H9 (cell line): ENCODE results near the gene AQP11. TPM values are rescaled to one million over a fixed set of nuclear protein-coding genes. Genes with fewer than 3 reads are reported as not detected.
"Not testable (repeated sequence)": the region's sequence is repeated elsewhere in the genome, so short reads cannot be mapped to it uniquely, and the experiment has no call there.

Experiments
- DNase-seq: peaks from one replicate; pipeline ENCODE4 v3.0.0-alpha.2; 2017
- H2AFZ ChIP-seq: one replicate; pipeline ENCODE4 v1.6.1; 2013; ENCODE audit warnings: mild to moderate bottlenecking, low read length, control low read depth, moderate library complexity
- H2AK5ac ChIP-seq: 2 replicates; pipeline ENCODE4 v1.6.1; 2013; ENCODE audit warnings: low read length, control low read depth, mixed read lengths; ENCODE audit not compliant: insufficient read length
- H2BK120ac ChIP-seq: one replicate; pipeline ENCODE4 v1.6.1; 2013; ENCODE audit warnings: low read depth, mild to moderate bottlenecking, low read length, control low read depth, inconsistent platforms; ENCODE audit not compliant: poor library complexity, severe bottlenecking
- H2BK12ac ChIP-seq: 2 replicates; pipeline ENCODE4 v1.6.1; 2013; ENCODE audit warnings: low read length, control low read depth, mixed read lengths, low read depth; ENCODE audit not compliant: insufficient read length
- H2BK15ac ChIP-seq: 2 replicates; pipeline ENCODE4 v1.6.1; 2013; ENCODE audit warnings: low read depth, low read length, control low read depth
- H2BK20ac ChIP-seq: one replicate; pipeline ENCODE4 v1.6.1; 2013; ENCODE audit warnings: low read depth, mild to moderate bottlenecking, low read length, control low read depth, inconsistent platforms; ENCODE audit not compliant: poor library complexity, severe bottlenecking
- H2BK5ac ChIP-seq: 2 replicates; pipeline ENCODE4 v1.6.1; 2013; ENCODE audit warnings: low read length, control low read depth, mixed read lengths; ENCODE audit not compliant: insufficient read length
- H3K14ac ChIP-seq: 2 replicates; pipeline ENCODE4 v1.6.1; 2013; ENCODE audit warnings: low read length, control low read depth; ENCODE audit not compliant: insufficient read depth
- H3K18ac ChIP-seq: 2 replicates; pipeline ENCODE4 v1.6.1; 2013; ENCODE audit warnings: low read depth, mild to moderate bottlenecking, mixed read lengths, low read length, control low read depth; ENCODE audit not compliant: insufficient read length
- H3K23ac ChIP-seq: 2 replicates; pipeline ENCODE4 v1.6.1; 2013; ENCODE audit warnings: low read length, control low read depth, mixed read lengths, low read depth; ENCODE audit not compliant: insufficient read length
- H3K23me2 ChIP-seq: 2 replicates; pipeline ENCODE4 v1.6.1; 2013; ENCODE audit warnings: low read depth, mild to moderate bottlenecking, mixed read lengths, low read length, control low read depth; ENCODE audit not compliant: insufficient read length, poor library complexity, severe bottlenecking
- H3K27ac ChIP-seq: 2 replicates; pipeline ENCODE4 v1.5.1; 2013; ENCODE audit warnings: low read length, control low read depth, mixed read lengths, low read depth; ENCODE audit not compliant: insufficient read length
- H3K27me3 ChIP-seq: 2 replicates; pipeline ENCODE4 v1.6.1; 2013; ENCODE audit warnings: low read length, control low read depth, inconsistent platforms; ENCODE audit not compliant: insufficient read depth
- H3K4ac ChIP-seq: 2 replicates; pipeline ENCODE4 v1.6.1; 2013; ENCODE audit warnings: low read depth, mild to moderate bottlenecking, control low read depth, inconsistent platforms, low read length, moderate library complexity
- H3K4me1 ChIP-seq: 2 replicates; pipeline ENCODE4 v1.6.1; 2013; ENCODE audit warnings: low read length, control low read depth, inconsistent platforms; ENCODE audit not compliant: insufficient read depth
- H3K4me2 ChIP-seq: 2 replicates; pipeline ENCODE4 v1.6.1; 2013; ENCODE audit warnings: low read length, control low read depth, mixed read lengths; ENCODE audit not compliant: insufficient read length, insufficient read depth
- H3K56ac ChIP-seq: 2 replicates; pipeline ENCODE4 v1.6.1; 2013; ENCODE audit warnings: low read depth, mild to moderate bottlenecking, mixed read lengths, low read length, control low read depth; ENCODE audit not compliant: insufficient read length
- H3K79me1 ChIP-seq: 2 replicates; pipeline ENCODE4 v1.6.1; 2013; ENCODE audit warnings: low read depth, mild to moderate bottlenecking, moderate library complexity, low read length, control low read depth, inconsistent platforms; ENCODE audit not compliant: insufficient read depth, poor library complexity, severe bottlenecking
- H3K79me2 ChIP-seq: 2 replicates; pipeline ENCODE4 v1.6.1; 2013; ENCODE audit warnings: low read length, control low read depth, inconsistent platforms; ENCODE audit not compliant: insufficient read depth
- H3K9ac ChIP-seq: 2 replicates; pipeline ENCODE4 v1.6.1; 2013; ENCODE audit warnings: low read length, control low read depth, mixed read lengths; ENCODE audit not compliant: insufficient read length; ENCODE audit errors: extremely low read depth
- H3K9me3 ChIP-seq: one replicate; pipeline ENCODE4 v1.6.1; 2013; ENCODE audit warnings: low read depth, low read length, inconsistent platforms; ENCODE audit not compliant: control insufficient read depth
- H3T11ph ChIP-seq: one replicate; pipeline ENCODE4 v1.6.1; 2013; ENCODE audit warnings: mild to moderate bottlenecking, low read length, control low read depth, inconsistent platforms
- H4K20me1 ChIP-seq: one replicate; pipeline ENCODE4 v1.6.1; 2013; ENCODE audit not compliant: control insufficient read depth, insufficient read length, insufficient read depth
- H4K5ac ChIP-seq: 2 replicates; pipeline ENCODE4 v1.6.1; 2013; ENCODE audit warnings: low read depth, mild to moderate bottlenecking, mixed read lengths, low read length, control low read depth; ENCODE audit not compliant: insufficient read length
- H4K8ac ChIP-seq: replicated peaks from 2 replicates; pipeline ENCODE4 v1.6.1; 2013; ENCODE audit warnings: low read length, control low read depth, mixed read lengths, low read depth; ENCODE audit not compliant: insufficient read length
- H4K91ac ChIP-seq: 2 replicates; pipeline ENCODE4 v1.6.1; 2013; ENCODE audit warnings: low read depth, mild to moderate bottlenecking, moderate library complexity, mixed read lengths, low read length, control low read depth; ENCODE audit not compliant: insufficient read length
- H3K27ac Mint-ChIP-seq, 3 experiments: 2 replicates in 2 of 3; 3 replicates in 1 of 3; pipeline ENCODE4 v1.8.0; 2020 to 2021; ENCODE audit warnings: mixed read lengths in 3 of 3, mild to moderate bottlenecking in 1 of 3, moderate library complexity in 1 of 3
- H3K27me3 Mint-ChIP-seq: 2 replicates; pipeline ENCODE4 v1.8.0; 2021; ENCODE audit warnings: low read depth, mild to moderate bottlenecking, moderate library complexity, mixed read lengths
- H3K36me3 Mint-ChIP-seq, 3 experiments: 2 replicates in 2 of 3; 3 replicates in 1 of 3; pipeline ENCODE4 v1.8.0; 2020 to 2021; ENCODE audit warnings: low read depth in 3 of 3, mixed read lengths in 3 of 3; ENCODE audit not compliant: insufficient read depth in 1 of 3
- H3K4me1 Mint-ChIP-seq, 2 experiments: 2 replicates each; pipeline ENCODE4 v1.8.0; 2020; ENCODE audit warnings: mixed read lengths in 2 of 2
- H3K4me3 Mint-ChIP-seq, 2 experiments: 2 replicates in 1 of 2; 3 replicates in 1 of 2; pipeline ENCODE4 v1.8.0; 2020 to 2021; ENCODE audit warnings: mild to moderate bottlenecking in 2 of 2, mixed read lengths in 2 of 2, moderate library complexity in 1 of 2
- H3K9me3 Mint-ChIP-seq, 2 experiments: 2 replicates in 1 of 2; 3 replicates in 1 of 2; pipeline ENCODE4 v1.8.0; 2020; ENCODE audit warnings: mild to moderate bottlenecking in 2 of 2, mixed read lengths in 2 of 2, moderate library complexity in 1 of 2
- WGBS: extraction: QIAGEN DNeasy Blood & Tissue Kit; methylation state at CpG from one replicate; pipeline ENCODE4 v1.1.7; 2013; ENCODE audit warnings: missing lambda C conversion rate, low lambda C conversion rate, mixed read lengths; ENCODE audit not compliant: insufficient read length; ENCODE audit errors: extremely low coverage; 5-methylcytosine and 5-hydroxymethylcytosine counted together
- total RNA-seq: library from RNA; stranded (reverse); gene quantifications from 2 replicates; pipeline ENCODE4 v1.2.1, GENCODE V29; 2021
- TF ChIP-seq, protein P1 (sequence below): fragments of 200-600 bp; sonication (generic); conservative IDR thresholded peaks from 3 replicates; pipeline ENCODE4 v1.8.0; 2021; ENCODE audit warnings: antibody characterized with exemption, mild to moderate bottlenecking

AQP11 gene
- total RNA-seq, 1 experiment from 2014 or later, result 1.1 TPM

DNA sequence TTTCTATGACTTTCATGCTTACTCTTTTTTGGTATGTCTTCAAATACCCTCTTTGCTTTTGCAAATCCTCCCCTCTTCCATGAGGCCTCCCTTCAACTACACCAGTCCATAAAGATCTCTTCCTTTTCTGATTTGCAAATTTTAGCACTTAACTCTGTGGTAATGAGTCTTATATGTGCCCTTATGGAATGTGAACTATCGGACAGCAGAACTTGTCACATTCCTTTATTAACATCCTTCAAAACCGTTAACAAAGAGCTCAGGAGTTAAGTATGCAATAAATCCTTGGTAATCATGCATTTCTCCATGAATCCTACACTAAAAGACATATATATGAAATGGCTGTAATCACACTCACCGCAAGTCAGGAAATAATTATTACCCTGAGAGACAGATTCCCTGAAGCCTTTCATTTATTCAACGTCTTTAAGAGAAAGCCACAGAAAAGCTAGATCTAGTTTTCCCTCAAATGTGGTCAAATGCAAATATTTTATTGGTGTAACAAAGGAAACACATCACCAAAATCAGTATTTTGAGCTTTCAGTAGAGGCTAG is 40.5 kb downstream of the AQP11 start:
- H2AFZ ChIP-seq, result no peak overlapping the region
- no peaks in the 10 kb centered on the region for H3K9me3 Mint-ChIP-seq
- H3K27ac Mint-ChIP-seq, result no peak overlapping the region

DNA sequence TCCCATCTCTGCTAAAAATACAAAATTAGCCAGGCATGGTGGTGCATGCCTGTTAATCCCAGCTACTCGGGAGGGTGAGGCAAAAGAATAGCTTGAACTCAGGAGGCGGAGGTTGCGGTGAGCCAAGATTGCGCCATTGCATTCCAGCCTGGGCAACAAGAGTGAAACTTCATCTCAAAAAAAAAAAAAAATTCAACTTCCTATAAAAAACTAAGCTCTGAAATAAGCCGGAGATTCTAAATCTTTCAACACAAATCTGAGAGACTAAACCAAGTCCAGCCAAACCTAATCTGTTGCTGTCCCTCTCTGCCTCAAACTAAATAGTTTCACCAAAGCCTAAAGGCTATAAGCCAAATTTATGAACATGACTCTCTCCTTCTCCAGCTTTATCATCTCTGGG is 44.2 kb downstream of the AQP11 start:
- not testable (repeated sequence) for H3K23ac ChIP-seq, H3K27ac ChIP-seq

More for the DNA sequence above, 40.5 kb downstream of the AQP11 start:
- H2BK5ac ChIP-seq, result no peak overlapping the region
- no peak overlapping the region for H3K18ac ChIP-seq
- Mint-ChIP-seq H3K4me1 (no peaks in the 10 kb centered on the region), H3K27me3 (no peaks in the 10 kb centered on the region), H3K4me3 (no peak overlapping the region), H3K36me3 (peaks cover 14 to 51% (median 47%) of the 10 kb centered on the region in 3 experiments; a peak in 6 of 7 replicates)
- H2BK20ac ChIP-seq, result no peak overlapping the region
- no peak overlapping the region for H2BK15ac ChIP-seq
- H4K8ac ChIP-seq, result no peak overlapping the region
- H2BK12ac ChIP-seq, result no peak overlapping the region
- no peak overlapping the region for H2BK120ac ChIP-seq
- H3K4me1 ChIP-seq, result no peaks in the 10 kb centered on the region
- no peak overlapping the region for H4K5ac ChIP-seq
- no peak overlapping the region for H3K4me2 ChIP-seq
- H4K20me1 ChIP-seq, result no peaks in the 10 kb centered on the region
- TF ChIP-seq, protein P1, sequence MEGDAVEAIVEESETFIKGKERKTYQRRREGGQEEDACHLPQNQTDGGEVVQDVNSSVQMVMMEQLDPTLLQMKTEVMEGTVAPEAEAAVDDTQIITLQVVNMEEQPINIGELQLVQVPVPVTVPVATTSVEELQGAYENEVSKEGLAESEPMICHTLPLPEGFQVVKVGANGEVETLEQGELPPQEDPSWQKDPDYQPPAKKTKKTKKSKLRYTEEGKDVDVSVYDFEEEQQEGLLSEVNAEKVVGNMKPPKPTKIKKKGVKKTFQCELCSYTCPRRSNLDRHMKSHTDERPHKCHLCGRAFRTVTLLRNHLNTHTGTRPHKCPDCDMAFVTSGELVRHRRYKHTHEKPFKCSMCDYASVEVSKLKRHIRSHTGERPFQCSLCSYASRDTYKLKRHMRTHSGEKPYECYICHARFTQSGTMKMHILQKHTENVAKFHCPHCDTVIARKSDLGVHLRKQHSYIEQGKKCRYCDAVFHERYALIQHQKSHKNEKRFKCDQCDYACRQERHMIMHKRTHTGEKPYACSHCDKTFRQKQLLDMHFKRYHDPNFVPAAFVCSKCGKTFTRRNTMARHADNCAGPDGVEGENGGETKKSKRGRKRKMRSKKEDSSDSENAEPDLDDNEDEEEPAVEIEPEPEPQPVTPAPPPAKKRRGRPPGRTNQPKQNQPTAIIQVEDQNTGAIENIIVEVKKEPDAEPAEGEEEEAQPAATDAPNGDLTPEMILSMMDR, result no peak
- no peaks in the 10 kb centered on the region for H3K23me2 ChIP-seq
- no peak overlapping the region for H3K9ac ChIP-seq
- DNase-seq, result no peak
- no peak overlapping the region for H4K91ac ChIP-seq
- H2AK5ac ChIP-seq, result no peak overlapping the region
- H3T11ph ChIP-seq, result no peak overlapping the region
- H3K79me2 ChIP-seq, result peaks cover 9% of the 10 kb centered on the region; the same call in 1 of the 2 replicates
- no CpG with 5 or more reads among the region's 4 CpGs for WGBS
- H3K27ac ChIP-seq, result no peak overlapping the region
- H3K27me3 ChIP-seq, result no peaks in the 10 kb centered on the region
- no peak overlapping the region for H3K14ac ChIP-seq
- no peak overlapping the region for H3K23ac ChIP-seq
- H3K79me1 ChIP-seq, result peaks cover 6% of the 10 kb centered on the region
- H3K56ac ChIP-seq, result no peak overlapping the region
- H3K4ac ChIP-seq, result no peak overlapping the region
- no peaks in the 10 kb centered on the region for H3K9me3 ChIP-seq

More for the DNA sequence above, 44.2 kb downstream of the AQP11 start:
- not testable (repeated sequence) for H3K4ac ChIP-seq, H3K4me2 ChIP-seq, H3K9ac ChIP-seq, H4K8ac ChIP-seq, H2BK120ac ChIP-seq, H3T11ph ChIP-seq, H2BK15ac ChIP-seq, H4K20me1 ChIP-seq, H3K4me1 ChIP-seq, H3K9me3 ChIP-seq, H4K91ac ChIP-seq, H3K14ac ChIP-seq, H3K18ac ChIP-seq, DNase-seq, H3K79me1 ChIP-seq, H2BK5ac ChIP-seq, H2BK20ac ChIP-seq, H2AFZ ChIP-seq, H4K5ac ChIP-seq, H2AK5ac ChIP-seq, H3K27me3 ChIP-seq, H3K4me3 Mint-ChIP-seq, H3K56ac ChIP-seq, H2BK12ac ChIP-seq, H3K27me3 Mint-ChIP-seq, H3K9me3 Mint-ChIP-seq
- H3K27ac Mint-ChIP-seq, result 0 out of 7 replicates have a peak overlapping the region, but pooled peaks of 1 of the 3 experiments have one; percentile 28
- H3K79me2 ChIP-seq, result peaks cover 25% of the 10 kb centered on the region
- H3K4me1 Mint-ChIP-seq, result peaks cover 15 to 18% of the 10 kb centered on the region in 2 experiments
- whole genome bisulfite sequencing, result no CpG with 5 or more reads among the region's 5 CpGs
- peaks cover 16% of the 10 kb centered on the region for H3K23me2 ChIP-seq
- peaks cover 15 to 31% (median 28%) of the 10 kb centered on the region in 3 experiments for H3K36me3 Mint-ChIP-seq
